GM23248 (cell line): ENCODE data around the gene FADD. TPM values are rescaled to one million over a fixed set of nuclear protein-coding genes. Genes with fewer than 3 reads are reported as not detected.

Experiments used
- DNase-seq: peaks from one replicate; pipeline ENCODE4 v3.0.0-alpha.2; 2015
- H2AFZ ChIP-seq: fragments of 200-600 bp; sonication (generic); 2 replicates; pipeline ENCODE4 v1.6.1; 2016; ENCODE audit warnings: antibody characterized with exemption
- H3F3A ChIP-seq: fragments of 200-600 bp; sonication (generic); 2 replicates; pipeline ENCODE4 v1.6.1; 2016; ENCODE audit warnings: mild to moderate bottlenecking, antibody characterized with exemption, mixed run types; ENCODE audit not compliant: insufficient read depth
- H3K27ac ChIP-seq: fragments of 200-600 bp; sonication (generic); 2 replicates; pipeline ENCODE4 v1.5.1; 2016; ENCODE audit warnings: mild to moderate bottlenecking
- H3K27me3 ChIP-seq: fragments of 200-600 bp; sonication (generic); replicated peaks from 2 replicates; pipeline ENCODE4 v1.6.1; 2016; ENCODE audit warnings: mild to moderate bottlenecking; ENCODE audit not compliant: insufficient read depth
- H3K36me3 ChIP-seq: fragments of 200-600 bp; sonication (generic); 2 replicates; pipeline ENCODE4 v1.6.1; 2016; ENCODE audit warnings: low read depth, mild to moderate bottlenecking
- H3K4me1 ChIP-seq: fragments of 200-600 bp; sonication (generic); 2 replicates; pipeline ENCODE4 v1.6.1; 2016; ENCODE audit warnings: mild to moderate bottlenecking; ENCODE audit not compliant: insufficient read depth
- H3K4me2 ChIP-seq: fragments of 200-600 bp; sonication (generic); one replicate; pipeline ENCODE4 v1.6.1; 2016; ENCODE audit warnings: mild to moderate bottlenecking; ENCODE audit not compliant: unreplicated experiment
- H3K4me3 ChIP-seq: fragments of 200-600 bp; sonication (generic); 2 replicates; pipeline ENCODE4 v1.5.1; 2016; ENCODE audit warnings: mild to moderate bottlenecking
- H3K79me2 ChIP-seq: fragments of 200-600 bp; sonication (generic); 2 replicates; pipeline ENCODE4 v1.6.1; 2016; ENCODE audit warnings: mild to moderate bottlenecking; ENCODE audit not compliant: insufficient read depth
- H3K9ac ChIP-seq: fragments of 200-600 bp; sonication (generic); 2 replicates; pipeline ENCODE4 v1.6.1; 2016; ENCODE audit warnings: mild to moderate bottlenecking
- H3K9me2 ChIP-seq: fragments of 200-600 bp; sonication (generic); 2 replicates; pipeline ENCODE4 v1.6.1; 2016; ENCODE audit warnings: mixed run types, mild to moderate bottlenecking, moderate library complexity; ENCODE audit not compliant: insufficient read depth
- H3K9me3 ChIP-seq: fragments of 200-600 bp; sonication (generic); one replicate; pipeline ENCODE4 v1.6.1; 2017; ENCODE audit warnings: low read depth
- H4K20me1 ChIP-seq: fragments of 200-600 bp; sonication (generic); 2 replicates; pipeline ENCODE4 v1.6.0; 2016; ENCODE audit not compliant: insufficient read depth
- EZH2 ChIP-seq: fragments of 200-600 bp; sonication (generic); IDR thresholded peaks from 2 replicates; pipeline ENCODE4 v1.6.1; 2018; ENCODE audit warnings: antibody characterized with exemption, mild to moderate bottlenecking; ENCODE audit not compliant: insufficient read depth, poor library complexity, severe bottlenecking
- EZH2phosphoT487 ChIP-seq: fragments of 200-600 bp; sonication (generic); IDR thresholded peaks from 2 replicates; pipeline ENCODE4 v1.6.1; 2018; ENCODE audit warnings: antibody characterized with exemption, moderate library complexity, mild to moderate bottlenecking, low read depth; ENCODE audit not compliant: insufficient read depth
- WGBS, 2 experiments: methylation state at CpG; one replicate each; pipeline ENCODE4 v1.1.6; 2015 to 2017; ENCODE audit warnings: low lambda C conversion rate in 2 of 2, low coverage in 1 of 2; ENCODE audit errors: missing lambda C conversion rate in 2 of 2; 5-methylcytosine and 5-hydroxymethylcytosine counted together
- in situ Hi-C: fragments of 300-500 bp; cut with MboI; formaldehyde crosslinking; loops from 2 replicates; pipeline ENCODE4 v1.15.0; 2020
- polyA plus RNA-seq: library from polyadenylated mRNA; unstranded; fragments of >200 nt; fragmentation: Nextera tagmentation; extraction: Ambion mirVana; gene quantifications from 2 replicates; pipeline ENCODE4 v1.2.1, GENCODE V29; 2016
- total RNA-seq: library from RNA; depleted of rRNA; stranded (reverse); fragments of >200 nt; shearing (Covaris generic); gene quantifications from 2 replicates; pipeline ENCODE4 v1.2.3, GENCODE V29; 2014

Gene FADD
- total and polyA plus RNA-seq, 2 experiments from 2014 or later: 32.0 to 38.3 TPM

GRCh38 chr11:70233511-70233934 is 30.4 kb downstream of the FADD start:
- H3K4me3 ChIP-seq: no peak overlapping the region
- H4K20me1 ChIP-seq: no peaks in the 10 kb centered on the region
- TF ChIP-seq EZH2phosphoT487 (no peak), EZH2 (no peak)
- H3K4me1 ChIP-seq: no peaks in the 10 kb centered on the region
- H3K36me3 ChIP-seq: no peaks in the 10 kb centered on the region
- no peaks in the 10 kb centered on the region for H3K9me2 ChIP-seq
- no peak overlapping the region for H3K9ac ChIP-seq
- no peaks in the 10 kb centered on the region for H3K9me3 ChIP-seq
- H3F3A ChIP-seq: peaks cover 14% of the 10 kb centered on the region
- no peak overlapping the region for H2AFZ ChIP-seq
- in situ Hi-C loops: no loop called here
- no peaks in the 10 kb centered on the region for H3K79me2 ChIP-seq
- H3K27me3 ChIP-seq: peaks cover 33% of the 10 kb centered on the region
- H3K4me2 ChIP-seq: no peak overlapping the region
- H3K27ac ChIP-seq: no peak overlapping the region
- WGBS, 2 experiments: 27% methylated on average over 11 of the region's 11 CpGs
- DNase-seq: peak; percentile 91

GRCh38 chr11:70233962-70234361 is 30.9 kb downstream of the FADD start:
- Histone ChIP-seq H3K27me3 (peaks cover 33% of the 10 kb centered on the region), H3K4me1 (no peaks in the 10 kb centered on the region), H3K4me3 (no peak overlapping the region), H3F3A (peaks cover 14% of the 10 kb centered on the region), H2AFZ (no peak overlapping the region), H3K36me3 (no peaks in the 10 kb centered on the region), H3K79me2 (no peaks in the 10 kb centered on the region), H3K27ac (no peak overlapping the region), H4K20me1 (no peaks in the 10 kb centered on the region), H3K9me2 (no peaks in the 10 kb centered on the region), H3K4me2 (no peak overlapping the region), H3K9ac (no peak overlapping the region), H3K9me3 (no peaks in the 10 kb centered on the region)
- in situ Hi-C loops: no loop called here
- DNase-seq: no peak
- no peak for TF ChIP-seq EZH2phosphoT487
- no peak for TF ChIP-seq EZH2
- WGBS, 2 experiments: 80 to 81% methylated on average over 9 of the region's 9 CpGs

GRCh38 chr11:70240337-70240736 is 37.2 kb downstream of the FADD start:
- in situ Hi-C loops: no loop called here
- no peak overlapping the region for H3K9ac ChIP-seq
- H4K20me1 ChIP-seq: no peaks in the 10 kb centered on the region
- DNase-seq: no peak
- TF ChIP-seq EZH2phosphoT487: no peak
- TF ChIP-seq EZH2: no peak
- H3K27me3 ChIP-seq: peaks cover 20% of the 10 kb centered on the region
- no peak overlapping the region for H3K4me2 ChIP-seq
- no peaks in the 10 kb centered on the region for H3K36me3 ChIP-seq
- no peak overlapping the region for H3K27ac ChIP-seq
- H3K9me3 ChIP-seq: no peaks in the 10 kb centered on the region
- no peak overlapping the region for H3K4me3 ChIP-seq
- no peaks in the 10 kb centered on the region for H3F3A ChIP-seq
- H2AFZ ChIP-seq: no peak overlapping the region
- WGBS, 2 experiments: 67 to 70% methylated on average over 16 of the region's 16 CpGs
- H3K79me2 ChIP-seq: no peaks in the 10 kb centered on the region
- no peaks in the 10 kb centered on the region for H3K4me1 ChIP-seq
- H3K9me2 ChIP-seq: no peaks in the 10 kb centered on the region

- Histone ChIP-seq H3K4me2 (no peak overlapping the region), H3K9me2 (no peaks in the 10 kb centered on the region), H3K4me1 (no peaks in the 10 kb centered on the region), H3F3A (no peaks in the 10 kb centered on the region), H4K20me1 (no peaks in the 10 kb centered on the region), H2AFZ (no peak overlapping the region), H3K27ac (no peak overlapping the region), H3K9ac (no peak overlapping the region), H3K79me2 (no peaks in the 10 kb centered on the region), H3K27me3 (peaks cover 20% of the 10 kb centered on the region), H3K4me3 (no peak overlapping the region), H3K9me3 (no peaks in the 10 kb centered on the region), H3K36me3 (no peaks in the 10 kb centered on the region)
- TF ChIP-seq EZH2phosphoT487 (no peak), EZH2 (no peak)
- in situ Hi-C loops: no loop called here
- no peak for DNase-seq
- 48 to 49% methylated on average over 3 of the region's 3 CpGs for WGBS, 2 experiments
Measured at GRCh38 chr11:70241709-70242108, 38.6 kb downstream of the FADD start.

- H3K9me3 ChIP-seq: no peaks in the 10 kb centered on the region
- no peak for DNase-seq
- in situ Hi-C loops: no loop called here
- H3K36me3 ChIP-seq: no peaks in the 10 kb centered on the region
- H3K4me1 ChIP-seq: no peaks in the 10 kb centered on the region
- H3K9me2 ChIP-seq: no peaks in the 10 kb centered on the region
- H3K4me2 ChIP-seq: no peak overlapping the region
- 55 to 63% methylated on average over 4 of the region's 4 CpGs for WGBS, 2 experiments
- TF ChIP-seq EZH2: no peak
- no peak for TF ChIP-seq EZH2phosphoT487
- H3K27ac ChIP-seq: no peak overlapping the region
- H3K27me3 ChIP-seq: peaks cover 20% of the 10 kb centered on the region
- no peak overlapping the region for H2AFZ ChIP-seq
- no peak overlapping the region for H3K9ac ChIP-seq
- H4K20me1 ChIP-seq: no peaks in the 10 kb centered on the region
- H3F3A ChIP-seq: no peaks in the 10 kb centered on the region
- no peak overlapping the region for H3K4me3 ChIP-seq
- no peaks in the 10 kb centered on the region for H3K79me2 ChIP-seq
Measured at GRCh38 chr11:70242885-70243284, 39.8 kb downstream of the FADD start.
